Measurements from ENCODE around the gene MTFP1. TPM values are rescaled to one million over a fixed set of nuclear protein-coding genes. Genes with fewer than 3 reads are reported as not detected.

Gene MTFP1
- total and polyA plus RNA-seq, 4 donors = 1.8 to 40.0 (median 25.5) TPM

- Histone ChIP-seq H3K9me3 (ENCODE audit: control insufficient read depth in 4 of 4, insufficient read depth in 3 of 4, low read length in 3 of 4) (peaks cover 0 to 4% (median 0%) of the 10 kb centered on the region in 4 donors), H3K9ac (ENCODE audit: insufficient read depth in 1 of 2, low read length in 2 of 2) (peak within 1 kb of the TSS; percentile 37 to 80), H3K4me3 (peak within 1 kb of the TSS; percentile 77), H3K36me3 (ENCODE audit: control insufficient read depth in 4 of 4, insufficient read depth in 4 of 4, low read length in 4 of 4) (peaks cover 0 to 12% (median 4%) of the 10 kb centered on the region in 4 donors), H3K27ac (ENCODE audit: low read depth in 1 of 2, low read length in 1 of 2) (peak within 1 kb of the TSS; percentile 81 to 82), H3K27me3 (ENCODE audit: control insufficient read depth in 3 of 3, insufficient read depth in 3 of 3, low read length in 2 of 3) (no peaks in the 10 kb centered on the region), H3K4me1 (ENCODE audit: control insufficient read depth in 5 of 5, insufficient read depth in 5 of 5, low read length in 5 of 5) (peaks cover 0 to 10% (median 0%) of the 10 kb centered on the region in 5 donors)
- DNase-seq = peak; percentile 85 to 90 (median 89)
- TF ChIP-seq, protein P1, sequence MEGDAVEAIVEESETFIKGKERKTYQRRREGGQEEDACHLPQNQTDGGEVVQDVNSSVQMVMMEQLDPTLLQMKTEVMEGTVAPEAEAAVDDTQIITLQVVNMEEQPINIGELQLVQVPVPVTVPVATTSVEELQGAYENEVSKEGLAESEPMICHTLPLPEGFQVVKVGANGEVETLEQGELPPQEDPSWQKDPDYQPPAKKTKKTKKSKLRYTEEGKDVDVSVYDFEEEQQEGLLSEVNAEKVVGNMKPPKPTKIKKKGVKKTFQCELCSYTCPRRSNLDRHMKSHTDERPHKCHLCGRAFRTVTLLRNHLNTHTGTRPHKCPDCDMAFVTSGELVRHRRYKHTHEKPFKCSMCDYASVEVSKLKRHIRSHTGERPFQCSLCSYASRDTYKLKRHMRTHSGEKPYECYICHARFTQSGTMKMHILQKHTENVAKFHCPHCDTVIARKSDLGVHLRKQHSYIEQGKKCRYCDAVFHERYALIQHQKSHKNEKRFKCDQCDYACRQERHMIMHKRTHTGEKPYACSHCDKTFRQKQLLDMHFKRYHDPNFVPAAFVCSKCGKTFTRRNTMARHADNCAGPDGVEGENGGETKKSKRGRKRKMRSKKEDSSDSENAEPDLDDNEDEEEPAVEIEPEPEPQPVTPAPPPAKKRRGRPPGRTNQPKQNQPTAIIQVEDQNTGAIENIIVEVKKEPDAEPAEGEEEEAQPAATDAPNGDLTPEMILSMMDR (IDR thresholded peaks at IDR 0.05; ENCODE audit: control extremely low read depth, extremely low read depth) = peak; percentile 90
- ATAC-seq (ENCODE audit: insufficient read depth, low FRiP score) = peak; percentile 95
- 0 to 2% methylated on average over 51 to 95 of the region's 95 CpGs for WGBS, 2 donors
These were observed 38.4 kb upstream of the MTFP1 start, which contains the start of gene RNF215 for GRCh38 chr22:30386960-30387827. Gene RNF215, minus strand, starts transcription at chr22:30387411. Its CDS starts 98 bp downstream, at chr22:30387313.

GRCh38 chr22:30390974-30391691 is 34.4 kb upstream of the MTFP1 start:
- peaks cover 0 to 10% (median 0%) of the 10 kb centered on the region in 5 donors for H3K4me1 ChIP-seq (ENCODE audit: control insufficient read depth in 5 of 5, insufficient read depth in 5 of 5, low read length in 5 of 5)
- peak; percentile 39 for ATAC-seq (ENCODE audit: insufficient read depth, low FRiP score)

DNA sequence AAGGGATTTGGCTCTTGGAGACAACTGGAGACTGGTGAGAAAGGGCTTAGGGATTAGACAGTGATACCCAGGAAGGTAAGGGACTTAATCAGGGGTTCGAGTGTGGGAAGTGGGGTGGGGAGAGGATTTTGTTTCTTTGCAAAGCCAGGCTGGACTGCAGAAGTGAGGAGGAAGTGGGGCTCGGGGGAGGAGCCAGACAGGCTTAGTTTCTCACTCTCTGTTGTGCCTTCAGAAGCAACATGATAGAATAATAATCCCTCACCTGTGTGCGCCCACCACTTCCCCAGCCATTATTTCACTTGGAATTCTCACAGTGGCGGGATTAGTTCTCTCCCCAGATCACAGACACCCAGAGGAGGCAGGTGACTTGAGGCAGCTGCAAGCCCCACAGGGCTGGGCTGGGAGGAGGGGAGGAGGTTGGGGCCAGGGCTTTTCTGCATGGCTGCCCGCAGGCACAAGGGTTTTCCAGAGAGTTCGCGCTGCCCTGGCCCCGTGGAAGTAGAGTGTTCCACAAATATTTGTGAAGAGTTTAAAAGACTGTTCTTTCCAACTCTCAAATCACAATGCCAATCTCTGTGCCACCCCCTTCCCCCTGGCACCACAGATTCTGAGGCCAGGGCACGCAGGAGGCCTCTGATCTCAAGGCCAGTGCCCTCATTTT is 32.8 kb upstream of the MTFP1 start:
- peak in 1 of 3 donors; percentile 13 for DNase-seq
- TF ChIP-seq, protein P1 (IDR thresholded peaks at IDR 0.05; ENCODE audit: control extremely low read depth, extremely low read depth) = no peak
- peak overlapping the region in 1 of 2 donors; percentile 42 for H3K27ac ChIP-seq (ENCODE audit: low read depth in 1 of 2, low read length in 1 of 2)
- H3K4me1 ChIP-seq (ENCODE audit: control insufficient read depth in 5 of 5, insufficient read depth in 5 of 5, low read length in 5 of 5) = peaks cover 0 to 10% (median 0%) of the 10 kb centered on the region in 5 donors
- peaks cover 0 to 4% (median under 1%) of the 10 kb centered on the region in 4 donors for H3K9me3 ChIP-seq (ENCODE audit: control insufficient read depth in 4 of 4, insufficient read depth in 3 of 4, low read length in 3 of 4)
- H3K36me3 ChIP-seq (ENCODE audit: control insufficient read depth in 4 of 4, insufficient read depth in 4 of 4, low read length in 4 of 4) = no peaks in the 10 kb centered on the region
- peaks cover 0 to 3% (median 0%) of the 10 kb centered on the region in 3 donors for H3K27me3 ChIP-seq (ENCODE audit: control insufficient read depth in 3 of 3, insufficient read depth in 3 of 3, low read length in 2 of 3)
- no peak for ATAC-seq (ENCODE audit: insufficient read depth, low FRiP score)
- no peak overlapping the region for H3K9ac ChIP-seq (ENCODE audit: insufficient read depth in 1 of 2, low read length in 2 of 2)
- 55 to 61% methylated on average over 9 of the region's 9 CpGs for WGBS, 2 donors
- no peak overlapping the region for H3K4me3 ChIP-seq

More at GRCh38 chr22:30390974-30391691, 34.4 kb upstream of the MTFP1 start:
- Histone ChIP-seq H3K27me3 (ENCODE audit: control insufficient read depth in 3 of 3, insufficient read depth in 3 of 3, low read length in 2 of 3) (no peaks in the 10 kb centered on the region), H3K36me3 (ENCODE audit: control insufficient read depth in 4 of 4, insufficient read depth in 4 of 4, low read length in 4 of 4) (no peaks in the 10 kb centered on the region), H3K4me3 (no peak overlapping the region), H3K9ac (ENCODE audit: insufficient read depth in 1 of 2, low read length in 2 of 2) (no peak overlapping the region), H3K9me3 (ENCODE audit: control insufficient read depth in 4 of 4, insufficient read depth in 3 of 4, low read length in 3 of 4) (peaks cover 0 to 4% (median under 1%) of the 10 kb centered on the region in 4 donors), H3K27ac (ENCODE audit: low read depth in 1 of 2, low read length in 1 of 2) (no peak overlapping the region)
- DNase-seq = peak; percentile 65 to 69 (median 67)
- TF ChIP-seq, protein P1 (IDR thresholded peaks at IDR 0.05; ENCODE audit: control extremely low read depth, extremely low read depth) = peak; percentile 89
- 60 to 71% methylated on average over 5 of the region's 5 CpGs for WGBS, 2 donors

All from lung (tissue), 12 donors.